Umbilical cord (tissue), 2 donors: ENCODE measurements around the gene HERC4. TPM values are rescaled to one million over a fixed set of nuclear protein-coding genes. Genes with fewer than 3 reads are reported as not detected.
"Not testable (repeated sequence)": the region's sequence is repeated elsewhere in the genome, so short reads cannot be mapped to it uniquely, and the experiment has no call there.

Source experiments
- DNase-seq: peaks from one replicate; pipeline ENCODE4 v3.0.0-alpha.2; 2015; ENCODE audit warnings: low spot score
- total RNA-seq: library from RNA; depleted of rRNA; stranded (reverse); fragments of >200 nt; gene quantifications from one replicate; pipeline ENCODE4 v1.2.3, GENCODE V29; 2014; ENCODE audit warnings: low replicate concordance; ENCODE audit not compliant: insufficient read depth

Gene HERC4
- total RNA-seq, 1 donor from 2014 or later = 102 TPM

DNA sequence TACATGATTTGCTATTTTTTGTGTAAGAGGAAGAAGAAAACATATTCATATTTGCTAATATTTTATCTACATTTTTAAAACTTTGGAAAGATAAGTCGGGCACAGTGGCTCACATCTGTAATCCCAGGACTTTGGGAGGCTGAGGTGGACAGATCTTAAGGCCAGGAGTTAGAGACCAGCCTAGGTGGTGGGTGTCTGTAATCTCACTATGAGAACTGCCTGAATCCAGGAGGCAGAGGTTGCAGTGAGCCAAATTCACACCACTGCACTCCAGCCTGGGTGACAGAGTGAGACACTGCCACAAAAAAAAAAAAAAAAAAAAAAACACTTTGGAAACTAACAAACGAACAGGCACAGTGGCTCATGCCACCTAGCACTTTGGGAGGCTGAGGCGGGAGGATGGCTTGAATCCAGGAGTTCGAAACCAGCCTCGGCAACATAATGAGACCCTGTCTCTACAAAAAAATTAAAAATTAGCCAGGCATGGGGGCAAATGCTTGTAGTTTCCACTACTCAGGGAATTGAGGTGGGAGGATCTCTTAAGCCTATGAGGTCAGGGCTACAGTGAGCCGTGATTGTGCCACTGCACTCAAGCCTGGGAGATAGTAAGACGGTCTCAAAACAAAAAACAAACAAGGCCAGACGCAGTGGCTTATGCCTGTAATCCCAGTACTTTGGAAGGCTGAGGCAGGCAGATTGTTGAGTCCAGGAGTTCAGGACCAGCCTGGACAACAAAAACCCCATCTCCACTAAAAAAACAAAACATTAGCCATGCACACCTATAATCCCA lies 25.6 kb downstream of the HERC4 start:
- peak; percentile 29 for DNase-seq

DNA sequence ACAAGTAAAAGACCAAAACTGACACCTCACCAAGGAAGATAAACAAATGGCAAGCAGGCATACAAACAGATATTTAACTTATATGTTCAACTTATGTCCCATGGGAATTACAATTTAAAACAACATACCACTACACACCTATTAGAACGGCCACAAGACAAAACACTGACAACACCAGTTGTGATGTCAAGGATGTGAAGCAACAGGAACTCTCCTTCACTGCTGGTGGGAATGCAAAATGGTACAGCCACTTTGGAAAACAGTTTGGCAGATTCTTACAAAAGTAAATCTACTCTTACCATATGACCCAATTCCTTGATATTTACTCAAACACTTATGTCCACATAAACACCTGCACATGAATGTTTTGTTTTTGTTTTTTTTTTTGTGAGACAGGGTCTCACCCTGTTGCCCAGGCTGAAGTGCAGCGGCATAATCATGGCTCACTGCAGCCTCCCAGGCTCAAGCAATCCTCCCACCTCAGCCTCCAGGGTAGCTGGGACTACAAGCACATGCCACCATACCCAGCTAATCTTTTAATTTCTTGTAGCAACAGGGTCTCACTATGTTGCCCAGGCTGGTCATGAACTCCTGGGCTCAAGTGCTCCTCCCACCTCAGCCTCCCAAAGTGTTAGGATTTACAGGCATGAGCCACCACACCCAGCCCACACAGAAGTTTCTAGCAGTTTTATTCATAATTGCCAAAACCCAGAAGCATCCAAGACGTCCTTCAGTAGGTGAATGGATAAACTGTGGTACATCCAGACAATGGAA lies 27.3 kb downstream of the HERC4 start:
- no peak for DNase-seq

DNA sequence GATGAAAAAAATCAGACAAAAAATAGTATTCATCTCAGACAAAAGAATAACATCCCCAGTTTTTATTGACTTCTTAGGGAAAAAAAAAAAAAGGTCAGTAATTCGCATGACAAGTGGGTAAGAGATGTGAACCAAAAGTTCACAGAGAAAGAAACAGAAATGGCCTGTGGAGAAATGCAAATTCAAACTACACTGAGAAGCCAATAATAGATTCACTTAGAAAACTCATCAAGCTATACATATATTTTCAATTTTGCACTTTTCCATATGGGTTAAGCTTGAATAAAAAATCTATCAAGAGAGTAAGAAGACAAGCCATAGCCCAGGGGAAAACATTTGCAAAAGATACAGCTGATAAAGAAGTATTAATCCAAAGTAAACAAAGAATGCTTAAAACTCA lies 28.0 kb downstream of the HERC4 start:
- DNase-seq = no peak

DNA sequence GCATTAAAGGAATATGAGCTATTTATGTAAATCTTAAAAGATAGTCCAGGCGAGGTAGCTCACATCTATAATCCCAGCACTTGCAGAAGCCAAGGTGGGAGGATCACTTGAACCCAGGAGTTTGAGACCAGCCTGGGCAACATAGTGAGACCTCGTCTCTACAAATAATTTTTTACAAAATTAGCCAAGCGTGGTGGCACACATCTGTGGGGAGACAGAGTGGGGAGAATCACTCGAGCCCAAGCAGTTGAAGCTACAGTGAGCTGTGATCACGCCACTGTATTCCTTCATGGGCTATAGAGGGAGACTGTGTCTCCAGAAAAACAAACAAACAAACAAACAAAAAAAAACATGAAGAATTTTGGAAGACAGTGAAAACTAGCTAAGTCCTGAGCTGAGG lies 28.4 kb downstream of the HERC4 start:
- DNase-seq = no peak

DNA sequence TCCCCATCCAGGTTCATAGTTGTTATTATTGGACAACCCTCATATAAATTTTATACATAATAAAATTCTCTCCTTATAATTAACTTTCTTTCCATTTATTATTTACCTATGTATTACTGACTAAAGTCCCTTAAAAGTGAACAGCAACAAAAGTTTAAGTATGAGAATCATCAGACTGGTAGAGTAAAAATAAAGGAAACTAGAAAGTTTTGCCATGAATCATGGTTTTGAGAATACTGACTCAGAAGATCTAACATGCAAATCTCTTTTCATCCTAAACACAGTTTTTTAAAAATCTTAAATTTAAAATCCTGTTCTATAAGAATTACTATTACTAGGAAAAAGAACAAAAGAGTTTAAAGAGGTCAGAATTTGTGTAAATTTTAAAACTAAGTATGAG lies 32.1 kb downstream of the HERC4 start:
- DNase-seq = peak; percentile 25

DNA sequence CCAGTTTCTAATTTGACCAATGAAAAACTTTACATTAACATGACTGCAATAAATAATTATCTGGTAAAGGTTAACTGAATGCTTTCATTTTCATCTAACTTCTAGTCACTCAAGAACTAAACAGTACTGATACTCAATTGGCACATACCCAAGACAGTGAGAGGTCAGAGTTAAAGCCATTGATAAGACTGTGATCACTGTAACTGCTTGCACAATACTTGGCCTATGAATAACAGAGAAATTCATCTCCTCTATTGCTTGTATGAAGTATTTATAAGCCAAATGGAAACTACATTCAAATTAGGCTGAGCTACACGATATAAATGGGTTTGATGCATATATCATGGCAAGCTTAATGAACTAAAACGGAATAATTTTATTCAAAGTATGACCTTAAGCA lies 43.0 kb downstream of the HERC4 start:
- no peak for DNase-seq

DNA sequence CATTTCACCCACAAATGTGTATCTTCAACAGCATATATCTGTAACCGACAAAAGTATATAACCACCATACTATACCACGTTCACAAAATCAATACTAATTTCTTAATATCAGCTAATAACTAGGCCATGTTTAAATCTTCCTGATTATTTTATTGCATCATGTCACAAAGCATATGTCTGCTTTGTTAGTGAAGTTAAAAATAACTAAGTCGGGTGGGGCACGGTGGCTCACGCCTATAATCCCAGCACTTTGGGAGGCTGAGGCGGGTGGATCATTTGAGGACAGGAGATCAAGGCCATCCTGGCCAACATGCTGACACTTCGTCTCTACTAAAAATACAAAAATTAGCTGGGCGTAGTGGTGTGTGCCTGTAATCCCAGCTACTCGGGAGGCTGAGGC lies 47.7 kb downstream of the HERC4 start:
- no peak for DNase-seq

DNA sequence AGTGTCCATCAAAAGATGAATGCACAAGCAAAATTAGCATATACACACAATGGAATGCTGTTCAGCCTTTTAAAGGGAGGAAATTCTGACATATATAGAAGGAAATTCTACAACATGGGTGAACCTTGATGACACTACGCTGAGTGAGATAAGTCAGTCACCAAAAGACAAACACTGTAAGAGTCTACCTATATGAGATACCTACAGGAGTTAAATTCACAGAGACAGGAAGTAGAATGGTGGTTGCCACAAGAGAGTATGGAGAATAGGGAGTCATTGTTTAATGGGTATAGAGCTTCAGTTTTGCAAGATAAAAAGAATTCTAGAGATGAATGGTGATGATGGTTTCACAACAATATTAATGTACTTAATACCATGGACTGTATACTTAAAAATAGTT lies 51.8 kb downstream of the HERC4 start:
- no peak for DNase-seq

DNA sequence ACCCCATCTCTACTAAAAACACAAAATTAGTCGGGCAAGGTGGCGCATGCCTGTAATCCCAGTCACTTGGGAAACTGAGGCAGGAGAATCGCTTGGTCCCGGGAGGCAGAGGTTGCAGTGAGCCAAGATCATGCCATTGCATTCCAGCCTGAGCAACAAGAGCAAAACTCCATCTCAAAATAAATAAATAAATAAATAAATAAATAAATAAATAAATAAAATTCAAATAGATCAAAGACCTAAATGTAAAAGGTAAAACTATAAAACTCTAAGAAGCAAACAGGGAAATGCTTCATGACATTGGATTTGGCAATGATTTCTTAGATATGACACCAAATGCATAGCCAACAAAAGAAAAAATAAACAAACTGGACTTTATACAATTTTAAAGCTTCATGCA lies 52.8 kb downstream of the HERC4 start:
- DNase-seq = not testable (repeated sequence)

DNA sequence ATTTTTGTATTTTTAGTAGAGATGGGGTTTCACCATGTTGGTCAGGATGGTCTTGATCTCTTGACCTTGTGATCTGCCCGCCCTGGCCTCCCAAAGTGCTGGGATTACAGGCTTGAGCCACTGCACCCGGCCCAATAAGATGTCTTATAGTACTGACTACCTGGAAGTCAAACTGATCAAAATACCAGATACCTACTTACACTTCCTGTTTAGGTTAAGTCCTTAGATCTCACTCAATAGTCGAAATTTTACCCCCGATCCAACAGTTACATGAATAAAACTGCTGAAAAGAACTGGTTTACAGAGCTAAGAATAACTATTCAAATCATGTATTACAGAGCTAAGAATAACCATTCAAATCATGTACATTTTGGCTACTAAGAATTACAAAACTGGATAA lies 58.6 kb downstream of the HERC4 start:
- not testable (repeated sequence) for DNase-seq

DNA sequence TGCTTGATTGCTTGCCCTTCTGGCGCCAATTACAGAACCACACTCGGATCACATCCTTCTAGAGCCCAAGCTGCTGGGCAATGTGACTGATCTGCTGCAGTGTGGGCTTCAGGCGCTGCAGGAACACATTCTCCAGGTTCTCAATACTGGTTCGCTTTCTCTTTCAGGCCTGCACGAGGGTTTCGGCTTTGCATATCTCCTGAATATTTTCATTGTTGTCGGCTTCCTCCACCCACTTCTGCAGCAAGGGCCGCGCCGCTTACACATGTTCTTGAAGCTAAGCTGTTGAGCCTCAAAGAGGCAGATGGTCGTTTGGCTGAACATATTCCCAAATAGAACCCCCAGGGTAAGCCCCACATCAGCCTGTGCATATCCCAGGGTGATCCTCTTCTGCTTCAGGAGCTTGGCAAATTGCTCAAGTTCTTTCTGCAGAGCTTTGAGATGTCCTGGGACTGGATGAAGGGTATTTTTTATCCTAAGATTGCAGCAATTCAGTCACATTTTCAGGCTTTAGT lies 64.6 kb downstream of the HERC4 start:
- peak; percentile 66 for DNase-seq

DNA sequence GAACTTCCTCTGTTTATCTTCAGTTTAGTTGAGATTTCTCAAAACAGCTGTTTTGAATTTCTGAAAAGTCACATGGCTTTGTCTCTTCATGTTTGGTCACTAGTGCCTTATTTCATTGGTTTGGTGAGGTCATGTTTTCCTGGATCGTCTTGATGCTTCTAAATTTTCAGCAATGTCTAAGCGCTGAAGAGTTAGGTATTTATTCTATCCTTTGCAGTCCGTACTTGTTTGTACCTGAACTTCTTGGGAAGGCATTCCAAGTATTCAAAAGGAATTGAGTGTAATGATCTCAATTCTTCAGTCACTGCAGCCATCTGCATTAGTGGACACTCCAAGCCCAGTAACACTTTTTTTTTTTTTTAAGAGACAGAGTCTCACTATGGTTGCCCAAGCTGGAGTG lies 67.7 kb downstream of the HERC4 start:
- no peak for DNase-seq

DNA sequence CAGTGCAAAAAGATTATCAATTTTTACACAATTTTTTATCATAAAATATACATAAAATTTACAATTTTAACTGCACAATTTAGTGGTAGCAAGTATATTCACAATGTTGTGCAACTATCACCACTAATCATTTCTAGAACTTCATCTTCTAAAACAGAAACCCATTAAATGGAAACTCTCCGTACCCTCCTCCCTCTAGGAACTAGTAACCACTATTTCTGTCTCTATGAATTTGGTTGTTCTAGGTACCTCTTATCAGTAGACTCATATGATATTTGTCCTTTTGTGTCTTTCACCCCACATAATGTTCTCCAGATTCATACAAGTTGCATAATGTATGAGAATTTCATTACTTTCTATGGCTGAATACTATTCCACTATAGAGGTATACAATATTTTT lies 73.5 kb downstream of the HERC4 start:
- DNase-seq = no peak

DNA sequence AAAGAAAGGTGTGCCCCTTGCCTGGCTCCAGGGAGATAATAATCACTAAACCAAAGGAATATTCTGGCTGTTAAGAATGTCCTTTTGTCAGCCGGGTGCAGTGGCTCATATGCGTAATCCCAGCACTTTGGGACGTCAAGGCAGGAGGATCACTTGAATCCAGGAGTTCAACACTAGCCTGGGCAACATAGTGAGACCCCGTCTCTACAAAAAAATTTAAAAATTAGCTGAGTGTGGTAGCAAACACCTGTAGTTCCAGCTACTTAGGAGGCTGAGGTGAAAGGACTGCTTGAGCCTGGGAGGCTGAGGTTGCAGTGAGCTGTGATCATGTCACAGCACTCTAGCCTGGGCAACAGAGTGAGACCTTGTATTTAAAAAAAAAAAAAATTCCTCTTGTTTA lies 74.1 kb downstream of the HERC4 start:
- DNase-seq = no peak

DNA sequence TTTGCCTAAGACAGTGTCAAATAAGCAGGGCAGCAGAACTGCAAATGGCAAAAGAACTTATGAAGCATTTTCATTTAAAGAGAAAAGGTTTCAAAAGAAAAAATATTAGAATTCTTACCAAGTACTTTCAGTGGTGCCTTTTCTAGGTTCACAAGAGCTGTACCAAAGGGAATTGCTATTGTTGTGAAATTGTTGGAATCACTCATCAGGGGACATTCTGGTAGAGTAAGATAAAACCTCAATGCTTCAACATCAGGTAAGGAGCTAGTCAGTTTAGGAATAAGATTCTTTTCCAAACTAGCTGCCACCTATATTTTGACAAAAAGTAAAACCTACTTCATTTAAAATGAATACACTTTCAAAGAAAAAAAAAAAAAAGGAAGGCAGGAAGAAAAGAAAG lies 85.0 kb downstream of the HERC4 start:
- no peak for DNase-seq

DNA sequence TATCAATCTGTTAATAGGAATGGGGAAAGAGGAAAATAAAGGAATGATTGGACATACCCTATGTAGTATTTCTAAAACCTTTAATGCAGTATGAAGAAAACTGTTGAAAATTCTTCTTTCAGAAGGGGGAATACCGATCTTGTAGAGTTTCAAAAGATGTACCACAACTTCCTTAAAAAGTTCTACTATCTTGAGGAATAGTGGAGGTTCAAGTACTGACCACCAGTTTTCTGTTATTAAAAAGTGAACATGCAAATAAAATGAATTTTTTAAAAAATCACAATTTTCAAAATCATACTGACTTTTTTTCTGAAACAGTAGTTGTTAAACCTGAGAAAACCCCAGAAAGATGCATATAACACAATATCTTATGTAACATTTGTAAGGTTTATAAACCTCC lies 86.5 kb downstream of the HERC4 start:
- DNase-seq = no peak

DNA sequence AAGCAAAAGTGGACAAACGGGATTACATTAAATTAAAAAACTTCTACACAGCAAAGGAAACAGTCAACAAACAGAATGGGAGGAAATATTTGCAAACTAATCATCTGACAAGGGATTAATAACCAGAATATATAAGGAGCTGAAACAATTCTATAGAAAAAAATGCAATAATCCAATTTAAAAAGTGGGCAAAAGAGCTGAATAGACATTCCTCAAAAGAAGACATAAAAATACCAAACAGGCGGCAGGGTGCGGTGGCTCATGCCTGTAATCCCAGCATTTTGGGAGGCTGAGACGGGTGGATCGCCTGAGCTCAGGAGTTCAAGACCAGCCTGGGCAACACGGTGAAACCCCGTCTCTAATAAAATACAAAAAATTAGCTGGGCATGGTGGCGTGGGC lies 92.5 kb downstream of the HERC4 start:
- not testable (repeated sequence) for DNase-seq

DNA sequence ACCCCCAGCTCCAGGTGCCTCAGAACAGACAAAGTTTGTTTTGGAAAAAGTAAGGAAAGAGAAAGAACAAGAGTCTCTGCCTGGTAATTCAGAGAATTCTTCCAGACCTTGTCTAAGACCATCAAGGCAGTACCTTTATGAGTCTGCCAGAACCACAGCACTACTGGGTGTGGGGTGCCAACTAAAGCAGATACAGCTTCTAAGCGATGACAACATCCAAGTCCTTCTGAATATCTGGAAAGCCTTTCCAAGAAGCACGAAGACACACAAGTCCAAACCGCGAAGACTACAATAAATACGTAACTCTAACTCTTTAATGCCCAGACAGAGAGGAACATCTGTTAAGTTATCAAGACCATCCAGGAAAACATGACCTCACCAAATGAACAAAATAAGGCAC lies 96.3 kb downstream of the HERC4 start:
- no peak for DNase-seq

DNA sequence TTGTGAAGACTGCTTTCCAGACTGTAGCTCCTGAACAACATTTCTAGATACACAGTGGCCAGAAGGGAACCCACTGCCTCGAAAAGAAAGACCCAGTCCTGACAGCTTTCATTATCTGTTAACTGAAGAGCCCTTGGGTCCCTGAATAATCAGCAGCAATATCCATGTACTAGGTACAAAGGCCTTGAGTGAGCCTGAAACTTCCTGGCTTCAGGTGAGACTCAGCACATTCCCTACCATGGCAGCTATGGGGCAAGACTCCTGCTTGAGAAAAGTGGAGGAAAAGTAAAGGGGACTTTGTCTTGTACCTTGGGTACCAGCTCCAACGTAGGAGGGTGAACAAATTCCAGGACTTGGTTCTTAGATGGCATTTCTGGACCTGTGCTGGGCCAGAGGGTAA lies 97.8 kb downstream of the HERC4 start:
- no peak for DNase-seq

DNA sequence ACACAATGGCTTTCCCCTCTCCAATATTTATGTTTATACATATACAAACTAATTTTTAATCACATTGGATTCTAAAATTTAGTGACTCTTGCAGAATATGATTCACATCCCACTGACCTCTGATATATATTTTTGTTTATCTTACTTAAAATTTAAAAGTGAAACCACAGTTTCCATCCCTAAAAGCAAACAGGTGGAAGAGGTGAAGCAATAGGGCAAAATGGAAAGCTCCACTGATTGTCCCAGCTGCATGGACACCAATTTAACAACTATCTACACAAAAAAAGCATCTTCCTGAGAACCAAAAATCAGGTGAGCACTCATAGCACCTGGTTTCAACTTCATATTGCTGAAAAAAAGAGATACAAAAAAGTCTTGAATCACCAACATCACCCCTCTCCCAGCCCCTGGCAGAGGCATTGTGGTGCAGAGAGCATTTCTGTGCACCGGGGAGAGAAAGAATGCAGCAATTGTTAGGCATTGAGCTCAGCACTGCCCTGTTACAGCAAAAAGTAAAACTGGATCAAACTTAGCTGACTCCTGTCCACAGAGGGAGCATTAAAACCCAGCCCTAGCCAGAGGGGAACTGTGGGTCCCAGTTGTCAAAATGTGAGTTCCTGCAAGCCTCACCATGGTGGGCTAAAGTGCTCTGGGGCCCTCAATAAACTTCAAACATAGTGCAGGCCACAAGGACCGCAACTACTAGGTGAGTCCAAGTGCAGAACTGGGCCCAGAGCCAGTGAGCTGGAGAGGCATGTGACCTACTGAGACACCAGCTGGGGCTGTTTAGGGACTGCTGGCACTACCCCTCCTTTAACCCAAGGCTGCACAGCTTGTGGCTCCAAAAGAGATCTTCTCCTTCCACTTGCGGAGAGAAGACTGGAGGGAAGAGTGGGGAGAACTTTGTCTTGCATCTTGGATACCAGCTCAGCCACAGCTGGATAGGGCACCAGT lies 98.5 kb downstream of the HERC4 start:
- DNase-seq = no peak

DNA sequence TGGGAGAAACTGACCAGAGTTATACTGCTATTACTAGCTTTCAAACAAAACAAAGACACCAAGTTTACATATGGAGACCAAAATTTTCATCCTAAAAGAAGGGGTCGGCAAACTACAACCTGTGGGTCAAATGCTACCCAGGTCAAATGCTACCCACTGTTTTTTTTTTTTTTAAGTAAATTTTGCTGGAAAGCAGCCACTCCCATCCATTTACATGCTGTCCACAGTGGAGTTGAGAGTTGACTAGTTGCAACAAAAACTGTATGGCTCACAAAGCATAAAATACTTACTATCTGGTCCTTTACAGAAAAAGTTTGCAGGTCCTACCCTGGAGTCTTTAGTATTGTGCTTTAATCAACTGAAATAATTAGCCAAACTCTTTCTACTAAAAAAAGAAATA lies 99.2 kb downstream of the HERC4 start:
- no peak for DNase-seq

DNA sequence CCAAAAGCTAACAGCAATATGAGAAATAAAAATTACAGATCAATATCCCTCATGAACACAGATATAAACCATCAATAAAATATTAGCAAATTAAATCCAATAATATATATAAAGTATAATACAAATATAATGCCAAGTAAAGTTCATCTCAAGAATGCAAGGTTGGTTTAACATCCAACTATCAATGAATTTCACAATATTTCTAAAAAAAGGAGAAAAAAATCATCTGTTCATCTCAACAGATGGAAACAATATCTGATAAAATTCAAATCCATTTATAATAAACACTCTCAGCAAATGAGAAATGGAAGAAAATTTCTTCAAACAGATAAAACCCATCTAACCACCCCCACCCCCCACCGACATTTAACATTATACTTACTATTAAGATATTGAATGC lies 103.8 kb downstream of the HERC4 start:
- DNase-seq = no peak
